NT2/D1 (cell line): Measurements from ENCODE around the gene GPR18.

Source experiments
- YY1 ChIP-seq: IDR thresholded peaks from 2 replicates; pipeline ENCODE4 v1.6.1; 2011; ENCODE audit not compliant: insufficient read length, insufficient read depth
- ZNF274 ChIP-seq: IDR thresholded peaks from 2 replicates; pipeline ENCODE4 v1.6.1; 2011; ENCODE audit warnings: mild to moderate bottlenecking, low read depth, low read length

- TF ChIP-seq YY1, result no peak
- TF ChIP-seq ZNF274, result no peak
Measured at GRCh38 chr13:99214232-99214631, 43.9 kb downstream of the GPR18 start.
